Epithelial cell of esophagus (primary cell): Measurements from ENCODE around the gene NEDD4.
"Not testable (repeated sequence)": the region's sequence is repeated elsewhere in the genome, so short reads cannot be mapped to it uniquely, and the experiment has no call there.

Experiments used
- DNase-seq: peaks from one replicate; pipeline ENCODE4 v3.0.0; 2010; ENCODE audit warnings: low read depth
- H3K4me3 ChIP-seq: 2 replicates; pipeline ENCODE4 v1.5.1; 2011; ENCODE audit warnings: mild to moderate bottlenecking, low read length, control low read depth
- TF ChIP-seq, protein P1 (sequence below): IDR thresholded peaks from 2 replicates; pipeline ENCODE4 v1.5.1; 2011; ENCODE audit warnings: low read depth, mild to moderate bottlenecking, low read length, control low read depth, inconsistent platforms; ENCODE audit not compliant: insufficient read depth; ENCODE audit errors: missing control alignments

NEDD4 gene

DNA sequence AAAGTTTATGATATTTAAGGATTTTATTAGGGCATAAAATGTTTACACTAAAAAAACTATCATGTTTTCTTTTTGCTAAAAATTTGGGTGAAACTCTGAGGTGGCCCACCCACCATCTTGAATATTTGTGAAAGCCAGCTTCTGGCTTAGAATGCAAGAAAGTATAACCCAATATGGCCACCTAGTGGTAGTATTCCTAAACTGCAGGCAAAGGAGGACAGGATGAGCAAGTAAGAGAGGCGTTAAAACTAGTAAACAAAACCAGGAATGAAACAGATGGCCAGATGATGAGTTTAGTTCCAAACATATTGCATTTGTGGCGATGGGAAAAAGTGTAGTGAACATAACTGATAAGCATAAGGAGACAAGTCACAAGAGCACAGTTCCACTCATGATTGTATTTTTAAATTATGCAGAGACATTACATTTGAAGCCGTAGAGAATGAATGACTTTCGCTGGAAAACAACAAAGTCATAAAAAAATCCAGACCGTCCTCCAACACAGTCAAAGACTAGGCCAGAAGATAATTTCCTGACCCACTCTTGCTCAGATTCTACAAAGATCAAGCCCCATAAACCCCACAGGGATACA is 147.2 kb downstream of the NEDD4 start:
- TF ChIP-seq, protein P1, sequence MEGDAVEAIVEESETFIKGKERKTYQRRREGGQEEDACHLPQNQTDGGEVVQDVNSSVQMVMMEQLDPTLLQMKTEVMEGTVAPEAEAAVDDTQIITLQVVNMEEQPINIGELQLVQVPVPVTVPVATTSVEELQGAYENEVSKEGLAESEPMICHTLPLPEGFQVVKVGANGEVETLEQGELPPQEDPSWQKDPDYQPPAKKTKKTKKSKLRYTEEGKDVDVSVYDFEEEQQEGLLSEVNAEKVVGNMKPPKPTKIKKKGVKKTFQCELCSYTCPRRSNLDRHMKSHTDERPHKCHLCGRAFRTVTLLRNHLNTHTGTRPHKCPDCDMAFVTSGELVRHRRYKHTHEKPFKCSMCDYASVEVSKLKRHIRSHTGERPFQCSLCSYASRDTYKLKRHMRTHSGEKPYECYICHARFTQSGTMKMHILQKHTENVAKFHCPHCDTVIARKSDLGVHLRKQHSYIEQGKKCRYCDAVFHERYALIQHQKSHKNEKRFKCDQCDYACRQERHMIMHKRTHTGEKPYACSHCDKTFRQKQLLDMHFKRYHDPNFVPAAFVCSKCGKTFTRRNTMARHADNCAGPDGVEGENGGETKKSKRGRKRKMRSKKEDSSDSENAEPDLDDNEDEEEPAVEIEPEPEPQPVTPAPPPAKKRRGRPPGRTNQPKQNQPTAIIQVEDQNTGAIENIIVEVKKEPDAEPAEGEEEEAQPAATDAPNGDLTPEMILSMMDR = peak; percentile 89
- H3K4me3 ChIP-seq = no peak overlapping the region
- DNase-seq = peak; percentile 80

DNA sequence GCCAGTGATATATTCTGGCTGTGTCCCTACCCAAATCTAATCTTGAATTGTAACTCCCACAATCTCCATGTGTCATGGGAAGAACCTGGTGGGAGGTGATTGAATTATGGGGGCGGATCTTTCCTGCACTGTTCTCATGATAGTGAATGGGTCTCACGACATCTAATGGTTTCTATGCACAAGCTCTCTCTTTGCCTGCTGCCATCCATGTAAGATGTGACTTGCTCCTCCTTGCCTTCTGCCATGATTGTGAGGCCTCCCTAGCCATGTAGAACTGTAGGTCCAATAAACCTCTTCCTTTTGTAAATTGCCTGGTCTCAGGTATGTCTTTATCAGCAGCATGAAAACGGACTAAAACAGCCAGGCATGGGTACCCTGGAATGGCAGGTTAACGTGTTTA is 150.5 kb downstream of the NEDD4 start:
- not testable (repeated sequence) for DNase-seq, H3K4me3 ChIP-seq

- TF ChIP-seq, protein P1 = no peak
Observed at GRCh38 chr15:55835866-55836265, 157.5 kb downstream of the NEDD4 start.

GRCh38 chr15:55834331-55834730 is 159.1 kb downstream of the NEDD4 start:
- H3K4me3 ChIP-seq = no peak overlapping the region
- TF ChIP-seq, protein P1 = no peak
- DNase-seq = no peak

More at GRCh38 chr15:55835866-55836265, 157.5 kb downstream of the NEDD4 start:
- no peak for DNase-seq
- no peak overlapping the region for H3K4me3 ChIP-seq

DNA sequence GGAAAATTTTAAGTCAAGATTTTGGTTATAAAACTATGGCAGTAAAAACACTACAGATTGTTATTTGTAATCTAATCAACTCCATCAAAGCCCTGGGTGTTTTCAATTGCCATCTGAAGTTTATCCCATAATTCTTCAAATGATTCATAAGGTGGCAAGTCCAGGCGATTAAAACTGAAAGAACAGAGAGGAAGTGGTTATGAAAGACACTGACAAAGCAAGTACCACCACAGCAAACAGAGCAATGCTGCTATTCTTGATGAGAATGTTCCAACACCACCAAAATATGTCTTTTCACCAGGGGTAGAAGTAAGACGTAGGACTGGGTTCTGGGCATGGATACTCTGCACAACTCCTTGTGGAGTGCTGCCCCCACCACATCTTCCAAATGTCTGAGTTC is 163.6 kb downstream of the NEDD4 start:
- no peak overlapping the region for H3K4me3 ChIP-seq
- TF ChIP-seq, protein P1 = no peak
- peak; percentile 69 for DNase-seq

- no peak for DNase-seq
- TF ChIP-seq, protein P1 = no peak
- H3K4me3 ChIP-seq = no peak overlapping the region
Observed at GRCh38 chr15:55827955-55828354, 165.5 kb downstream of the NEDD4 start.

- no peak for DNase-seq
- TF ChIP-seq, protein P1 = no peak
- H3K4me3 ChIP-seq = no peak overlapping the region
Observed at GRCh38 chr15:55827204-55827603, 166.2 kb downstream of the NEDD4 start.
